Lung (tissue), 12 donors: Measurements from ENCODE around the gene WDR45B. TPM values are rescaled to one million over a fixed set of nuclear protein-coding genes. Genes with fewer than 3 reads are reported as not detected.

ENCODE experiments used
- ATAC-seq: fragments of 200-7000 bp; cut with Tn5 transposase; one replicate; pipeline ENCODE4 v1.9.1; 2020; ENCODE audit warnings: moderate number of reproducible peaks; ENCODE audit not compliant: insufficient read depth, low FRiP score
- DNase-seq, 3 donors: peaks; one replicate each; pipeline ENCODE4 v3.0.0-alpha.2; 2013 to 2017
- H3K27ac ChIP-seq, 2 donors: one replicate each; pipeline ENCODE4 v1.5.1; 2013; ENCODE audit warnings: mild to moderate bottlenecking in 2 of 2, moderate library complexity in 2 of 2, control low read depth in 1 of 2, inconsistent platforms in 1 of 2, low read depth in 1 of 2, low read length in 1 of 2
- H3K27me3 ChIP-seq, 3 donors: one replicate each; pipeline ENCODE4 v1.5.1; 2013; ENCODE audit warnings: low read length in 2 of 3; ENCODE audit not compliant: control insufficient read depth in 3 of 3, insufficient read depth in 3 of 3
- H3K36me3 ChIP-seq, 4 donors: one replicate each; pipeline ENCODE4 v1.5.1; 2013; ENCODE audit warnings: low read length in 4 of 4, mild to moderate bottlenecking in 1 of 4, moderate library complexity in 1 of 4; ENCODE audit not compliant: control insufficient read depth in 4 of 4, insufficient read depth in 4 of 4
- H3K4me1 ChIP-seq, 5 donors: one replicate each; pipeline ENCODE4 v1.5.1; 2013; ENCODE audit warnings: low read length in 5 of 5, mild to moderate bottlenecking in 2 of 5, moderate library complexity in 1 of 5; ENCODE audit not compliant: control insufficient read depth in 5 of 5, insufficient read depth in 5 of 5
- H3K4me3 ChIP-seq: one replicate; pipeline ENCODE4 v1.5.1; 2013; ENCODE audit warnings: mild to moderate bottlenecking, control low read depth, moderate library complexity
- H3K9ac ChIP-seq, 2 donors: one replicate each; pipeline ENCODE4 v1.5.1; 2013; ENCODE audit warnings: low read length in 2 of 2, control low read depth in 1 of 2; ENCODE audit not compliant: insufficient read depth in 1 of 2
- H3K9me3 ChIP-seq, 4 donors: one replicate each; pipeline ENCODE4 v1.5.1; 2013; ENCODE audit warnings: low read length in 3 of 4, mild to moderate bottlenecking in 1 of 4, moderate library complexity in 1 of 4; ENCODE audit not compliant: control insufficient read depth in 4 of 4, insufficient read depth in 3 of 4
- CTCF ChIP-seq: IDR thresholded peaks from 2 replicates; pipeline ENCODE4 v1.5.1; 2012; ENCODE audit warnings: mild to moderate bottlenecking; ENCODE audit errors: control extremely low read depth, extremely low read depth
- WGBS, 2 donors: extraction: QIAGEN DNeasy Blood & Tissue Kit; methylation state at CpG; one replicate each; pipeline ENCODE4 v1.1.7; 2013; 5-methylcytosine and 5-hydroxymethylcytosine counted together
- polyA plus RNA-seq, 2 donors: library from polyadenylated mRNA; stranded (reverse); fragments of 200-250 nt; gene quantifications; one replicate each; pipeline ENCODE4 v1.2.1, GENCODE V29; 2013
- total RNA-seq, 2 donors: library from RNA; depleted of rRNA in 1 of 2; stranded (reverse); fragments of >200 nt in 1 of 2; gene quantifications; one replicate each; pipeline ENCODE4 v1.2.1, GENCODE V29; 2014 to 2021
- donor health status: control.
- donor health status: control.
- donor health status: Bipolar disorder and iron deficiency.
- donor health status: healthy.
- donor health status: DM: yes; HTN: yes; CAD: no.

WDR45B gene
- total and polyA plus RNA-seq, 4 donors = 39.6 to 92.8 (median 65.0) TPM

GRCh38 chr17:82689077-82689476 is 40.8 kb upstream of the WDR45B start:
- Histone ChIP-seq H3K4me3 (no peak overlapping the region), H3K9ac (no peak overlapping the region), H3K4me1 (peaks cover 0 to 2% (median 0%) of the 10 kb centered on the region in 5 donors), H3K27me3 (no peaks in the 10 kb centered on the region), H3K36me3 (peaks cover 0 to 4% (median 0%) of the 10 kb centered on the region in 4 donors), H3K27ac (no peak overlapping the region), H3K9me3 (no peaks in the 10 kb centered on the region)
- DNase-seq (no peak), ATAC-seq (no peak)
- 92 to 96% methylated on average over 8 of the region's 8 CpGs for WGBS, 2 donors
- TF ChIP-seq CTCF = no peak

- no peak overlapping the region for H3K27ac ChIP-seq
- DNase-seq = no peak
- H3K9ac ChIP-seq = no peak overlapping the region
These were observed 39.6 kb upstream of the WDR45B start for GRCh38 chr17:82687871-82688270.

GRCh38 chr17:82687375-82687861 is 39.2 kb upstream of the WDR45B start:
- TF ChIP-seq CTCF = no peak
- H3K9ac ChIP-seq = no peak overlapping the region
- no peak overlapping the region for H3K27ac ChIP-seq
- peaks cover 0 to 2% (median 0%) of the 10 kb centered on the region in 5 donors for H3K4me1 ChIP-seq
- H3K4me3 ChIP-seq = no peak overlapping the region
- peak; percentile 23 to 56 (median 53) for DNase-seq
- WGBS, 2 donors = 75 to 89% methylated on average over 10 of the region's 10 CpGs
- H3K9me3 ChIP-seq = no peaks in the 10 kb centered on the region
- ATAC-seq = no peak
- H3K27me3 ChIP-seq = no peaks in the 10 kb centered on the region
- peaks cover 0 to 4% (median 0%) of the 10 kb centered on the region in 4 donors for H3K36me3 ChIP-seq

More at GRCh38 chr17:82687871-82688270, 39.6 kb upstream of the WDR45B start:
- H3K36me3 ChIP-seq = peaks cover 0 to 4% (median 0%) of the 10 kb centered on the region in 4 donors
- no peak overlapping the region for H3K4me3 ChIP-seq
- no peaks in the 10 kb centered on the region for H3K9me3 ChIP-seq
- no peaks in the 10 kb centered on the region for H3K27me3 ChIP-seq
- ATAC-seq = no peak
- TF ChIP-seq CTCF = no peak
- WGBS, 2 donors = 90 to 98% methylated on average over 9 of the region's 9 CpGs
- H3K4me1 ChIP-seq = peaks cover 0 to 2% (median 0%) of the 10 kb centered on the region in 5 donors
